H1 (cell line): ENCODE data around the gene ERMARD. TPM values are rescaled to one million over a fixed set of nuclear protein-coding genes. Genes with fewer than 3 reads are reported as not detected.

Source experiments
- CTCF ChIA-PET: fragments of 300-600 bp; sonication (Branson Sonifier 250); formaldehyde crosslinking; loops from one replicate; lab custom pipeline; 2021; ENCODE audit not compliant: partially characterized antibody; lab: Charles Lee
- POLR2A ChIA-PET: fragments of 300-600 bp; sonication (Branson Sonifier 250); formaldehyde crosslinking; loops from one replicate; lab custom pipeline; 2021; ENCODE audit warnings: inconsistent platforms; ENCODE audit not compliant: partially characterized antibody; lab: Charles Lee
- DNase-seq, 2 experiments: peaks; one replicate each; pipeline versions ENCODE4 v3.0.0 to v3.0.0-alpha.2; 2010 to 2022; ENCODE audit warnings: low spot score in 2 of 2, low read depth in 1 of 2, mixed read lengths in 1 of 2
- FAIRE-seq: peaks from 2 replicates; lab custom pipeline; 2011; peaks lifted over from hg19 to GRCh38; lab: Jason Lieb, UNC
- H2AFZ ChIP-seq: 2 replicates; pipeline ENCODE4 v1.8.1; 2012; ENCODE audit warnings: low read length, inconsistent platforms
- H2AK5ac ChIP-seq: 2 replicates; pipeline ENCODE4 v1.6.1; 2013; ENCODE audit warnings: low read depth, low read length
- H2BK120ac ChIP-seq: replicated peaks from 2 replicates; pipeline ENCODE3; 2013; ENCODE audit warnings: low read depth, low read length, inconsistent platforms
- H2BK12ac ChIP-seq: 2 replicates; pipeline ENCODE4 v1.6.1; 2013; ENCODE audit warnings: low read depth, low read length
- H2BK15ac ChIP-seq: 2 replicates; pipeline ENCODE4 v1.6.1; 2013; ENCODE audit warnings: low read length
- H2BK20ac ChIP-seq: 2 replicates; pipeline ENCODE4 v1.6.1; 2013; ENCODE audit warnings: low read length
- H2BK5ac ChIP-seq: 2 replicates; pipeline ENCODE4 v1.6.1; 2013; ENCODE audit warnings: low read depth, low read length
- H3K14ac ChIP-seq: 2 replicates; pipeline ENCODE4 v1.6.1; 2013; ENCODE audit warnings: inconsistent platforms; ENCODE audit not compliant: insufficient read length
- H3K18ac ChIP-seq: 2 replicates; pipeline ENCODE4 v1.6.1; 2013; ENCODE audit warnings: low read length; ENCODE audit errors: extremely low read depth
- H3K23ac ChIP-seq: 2 replicates; pipeline ENCODE4 v1.6.1; 2013; ENCODE audit warnings: inconsistent platforms; ENCODE audit not compliant: insufficient read length
- H3K23me2 ChIP-seq: 2 replicates; pipeline ENCODE4 v1.6.1; 2013; ENCODE audit warnings: low read depth, low read length
- H3K27ac ChIP-seq: 2 replicates; pipeline ENCODE4 v1.6.1; 2011; ENCODE audit warnings: low read depth, low read length, inconsistent platforms
- H3K27me3 ChIP-seq, 4 experiments: replicated peaks in 1 of 4; 1 replicate in 1 of 4; 2 replicates in 3 of 4; pipeline versions ENCODE4 v1.6.1 to v1.8.1; 2011 to 2013; ENCODE audit warnings: low read length in 3 of 4, mild to moderate bottlenecking in 3 of 4, inconsistent platforms in 2 of 4, mixed read lengths in 2 of 4, moderate library complexity in 1 of 4; ENCODE audit not compliant: control insufficient read depth in 3 of 4, insufficient read depth in 3 of 4; ENCODE audit errors: extremely low read depth in 1 of 4
- H3K36me3 ChIP-seq, 4 experiments: 2 replicates each; pipeline versions ENCODE4 v1.6.1 to v1.8.1; 2011 to 2013; ENCODE audit warnings: mild to moderate bottlenecking in 4 of 4, low read length in 3 of 4, moderate library complexity in 2 of 4, control low read depth in 1 of 4, inconsistent platforms in 1 of 4; ENCODE audit not compliant: insufficient read depth in 4 of 4, control insufficient read depth in 2 of 4
- H3K4ac ChIP-seq: replicated peaks from 2 replicates; pipeline ENCODE3; 2013; ENCODE audit warnings: low read length, low read depth, mixed read lengths, inconsistent platforms; ENCODE audit not compliant: insufficient read length
- H3K4me1 ChIP-seq, 4 experiments: replicated peaks in 1 of 4; 1 replicate in 1 of 4; 2 replicates in 3 of 4; pipeline versions ENCODE4 v1.6.1 to v1.8.1; 2011 to 2013; ENCODE audit warnings: low read length in 3 of 4, inconsistent platforms in 2 of 4, mixed read lengths in 1 of 4; ENCODE audit not compliant: insufficient read depth in 4 of 4, control insufficient read depth in 3 of 4
- H3K4me2 ChIP-seq, 2 experiments: 2 replicates each; pipeline versions ENCODE4 v1.6.1 to v1.8.1; 2011 to 2013; ENCODE audit warnings: low read depth in 2 of 2, low read length in 2 of 2, control low read depth in 1 of 2, inconsistent platforms in 1 of 2, mild to moderate bottlenecking in 1 of 2; ENCODE audit not compliant: insufficient read depth in 1 of 2
- H3K4me3 ChIP-seq, 4 experiments: fragments of 200-600, 300-600 bp in 1 of 4; sonication (generic), shearing (Covaris generic), sonication (Bioruptor Twin) in 1 of 4; 2 replicates each; pipeline versions ENCODE4 v1.5.1 to v1.8.1; 2011 to 2016; ENCODE audit warnings: low read length in 4 of 4, low read depth in 3 of 4, control low read depth in 2 of 4, inconsistent platforms in 2 of 4, mild to moderate bottlenecking in 2 of 4, mixed read lengths in 1 of 4, moderate library complexity in 1 of 4; ENCODE audit not compliant: insufficient read depth in 2 of 4; ENCODE audit errors: extremely low read depth in 1 of 4
- H3K56ac ChIP-seq: replicated peaks from 2 replicates; pipeline ENCODE3; 2013; ENCODE audit warnings: low read depth, mild to moderate bottlenecking, mixed read lengths, low read length, inconsistent platforms; ENCODE audit not compliant: insufficient read length
- H3K79me1 ChIP-seq: 2 replicates; pipeline ENCODE4 v1.6.1; 2013; ENCODE audit warnings: low read depth, low read length, control low read depth
- H3K79me2 ChIP-seq, 2 experiments: 2 replicates each; pipeline versions ENCODE4 v1.6.1 to v1.8.1; 2012 to 2013; ENCODE audit warnings: low read length in 2 of 2, mild to moderate bottlenecking in 2 of 2, inconsistent platforms in 1 of 2; ENCODE audit not compliant: insufficient read depth in 2 of 2, control insufficient read depth in 1 of 2
- H3K9ac ChIP-seq, 4 experiments: replicated peaks in 1 of 4; 1 replicate in 1 of 4; 2 replicates in 3 of 4; pipeline versions ENCODE4 v1.6.1 to v1.8.1; 2011 to 2013; ENCODE audit warnings: low read depth in 3 of 4, low read length in 3 of 4, control low read depth in 2 of 4, mild to moderate bottlenecking in 2 of 4, moderate library complexity in 2 of 4, inconsistent platforms in 1 of 4; ENCODE audit errors: extremely low read depth in 1 of 4
- H3K9me3 ChIP-seq, 2 experiments: 2 replicates each; pipeline versions ENCODE4 v1.6.1 to v1.8.1; 2012 to 2013; ENCODE audit warnings: mild to moderate bottlenecking in 2 of 2, moderate library complexity in 2 of 2, control low read depth in 1 of 2, inconsistent platforms in 1 of 2, low read depth in 1 of 2, low read length in 1 of 2, mixed read lengths in 1 of 2; ENCODE audit not compliant: insufficient read depth in 2 of 2
- H4K20me1 ChIP-seq, 2 experiments: replicated peaks in 1 of 2; 2 replicates each; pipeline versions ENCODE3 to v1.8.1; 2011 to 2013; ENCODE audit warnings: inconsistent platforms in 2 of 2, low read length in 2 of 2, mild to moderate bottlenecking in 1 of 2; ENCODE audit not compliant: insufficient read depth in 2 of 2, control insufficient read depth in 1 of 2
- H4K5ac ChIP-seq: 2 replicates; pipeline ENCODE4 v1.6.1; 2013; ENCODE audit warnings: low read length, low read depth, mixed read lengths, inconsistent platforms; ENCODE audit not compliant: insufficient read length
- H4K8ac ChIP-seq: 2 replicates; pipeline ENCODE4 v1.8.0; 2013; ENCODE audit warnings: mild to moderate bottlenecking, moderate library complexity, low read length, inconsistent platforms; ENCODE audit not compliant: insufficient read depth; ENCODE audit errors: extremely low read depth
- H4K91ac ChIP-seq: replicated peaks from 2 replicates; pipeline ENCODE3; 2013; ENCODE audit warnings: low read length, mixed read lengths, inconsistent platforms; ENCODE audit not compliant: insufficient read length
- CTBP2 ChIP-seq: IDR thresholded peaks from 2 replicates; pipeline ENCODE4 v1.7.0; 2011; ENCODE audit warnings: borderline replicate concordance, mild to moderate bottlenecking, moderate library complexity, mixed read lengths, low read length; ENCODE audit not compliant: insufficient read depth, insufficient read length
- EZH2 ChIP-seq: fragments of 200-600 bp; sonication (generic); IDR thresholded peaks from 2 replicates; pipeline ENCODE4 v1.7.1; 2012; ENCODE audit warnings: low read depth, mild to moderate bottlenecking, moderate library complexity, low read length, inconsistent platforms; ENCODE audit not compliant: severe bottlenecking
- FOSL1 ChIP-seq: IDR thresholded peaks from 2 replicates; pipeline ENCODE4 v1.6.1; 2011; ENCODE audit warnings: mild to moderate bottlenecking, low read depth, low read length, moderate library complexity; ENCODE audit not compliant: insufficient read depth
- PHF8 ChIP-seq: fragments of 200-600 bp; sonication (generic); conservative IDR thresholded peaks from 2 replicates; pipeline ENCODE4 v1.7.1; 2012; ENCODE audit warnings: low read depth, mild to moderate bottlenecking, inconsistent platforms, low read length, moderate library complexity
- POU5F1 ChIP-seq: IDR thresholded peaks from 2 replicates; pipeline ENCODE4 v1.6.1; 2011; ENCODE audit warnings: low read depth, mild to moderate bottlenecking, low read length, moderate library complexity
- RNF2 ChIP-seq: fragments of 200-900, 300-1000 bp; sonication (generic); IDR thresholded peaks from 2 replicates; pipeline ENCODE4 v1.7.1; 2016; ENCODE audit warnings: borderline replicate concordance, low read depth, mild to moderate bottlenecking, antibody characterized with exemption, low read length; ENCODE audit not compliant: poor library complexity, severe bottlenecking; ENCODE audit errors: missing control alignments
- SP1 ChIP-seq: IDR thresholded peaks from 2 replicates; pipeline ENCODE4 v1.6.1; 2011; ENCODE audit warnings: low read depth, low read length
- polyA plus RNA-seq, 7 experiments: library from polyadenylated mRNA; depleted of rRNA in 3 of 7; stranded (reverse) in 5 of 7; unstranded in 2 of 7; fragments of >200 nt in 5 of 7; fragments of 200-250 nt in 2 of 7; gene quantifications; 1 replicate in 5 of 7; 2 replicates in 1 of 7; 4 replicates in 1 of 7; pipeline versions ENCODE4 v1.2.1 to v1.2.3, GENCODE V29; 2011 to 2013; ENCODE audit warnings: missing spikeins in 2 of 7, mixed read lengths in 2 of 7
- total RNA-seq: library from RNA; stranded (reverse); fragmentation: NEBNext Ultra II Directional; extraction: Animal tissue kit (Norgen Biotek cat#: 25700); gene quantifications from 2 replicates; pipeline ENCODE4 v1.2.1, GENCODE V29; 2021

ERMARD gene
- total and polyA plus RNA-seq, 2 of the 8 experiments (the other 6 are each of a cell fraction or from before 2014, with no cell fraction given): 12.2 to 25.6 TPM

DNA sequence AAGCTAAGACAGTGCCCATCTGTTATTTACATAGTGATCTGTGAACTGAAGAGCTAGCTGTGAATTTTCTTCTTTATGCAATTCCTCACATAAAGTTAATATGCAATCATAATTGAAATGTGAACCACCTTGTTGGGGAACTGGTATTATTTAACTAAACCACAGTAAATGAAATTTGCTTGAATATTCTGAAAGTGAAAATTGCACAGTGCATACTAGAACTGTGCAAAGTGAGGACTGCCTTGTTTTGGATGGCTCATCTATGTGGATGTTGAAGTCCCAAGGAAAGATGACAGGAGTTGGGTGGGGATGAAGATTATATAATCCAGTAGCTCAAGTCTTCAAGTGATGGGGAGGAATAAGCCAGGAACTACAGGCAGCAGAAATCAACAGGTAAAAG, 21.5 kb upstream of the ERMARD start:
- no peak overlapping the region for H3K9ac ChIP-seq
- H3K27me3 ChIP-seq: no peaks in the 10 kb centered on the region
- no peak overlapping the region for H2BK5ac ChIP-seq
- H2BK120ac ChIP-seq: no peak overlapping the region
- H3K4me2 ChIP-seq: no peak overlapping the region
- no peak overlapping the region for H3K14ac ChIP-seq
- H3K56ac ChIP-seq: no peak overlapping the region
- ChIA-PET POLR2A (interaction anchor here (0.7 kb wide), 1 partner anchor 22 kb away, joined by 3 read pairs; the partner anchor contains the start of genes DYNLT2 and ERMARD), CTCF (interaction anchor here (1.0 kb wide), 1 partner anchor 17 kb away, joined by 3 read pairs; no protein-coding TSS in a partner anchor)
- no peak overlapping the region for H2AK5ac ChIP-seq
- H3K79me1 ChIP-seq: no peaks in the 10 kb centered on the region; the same call in 1 of the 2 replicates
- H3K27ac ChIP-seq: no peak overlapping the region
- H4K20me1 ChIP-seq: no peaks in the 10 kb centered on the region
- H3K79me2 ChIP-seq: no peaks in the 10 kb centered on the region
- H3K18ac ChIP-seq: no peak overlapping the region
- H4K91ac ChIP-seq: no peak overlapping the region
- no peak overlapping the region for H4K5ac ChIP-seq
- H2BK20ac ChIP-seq: no peak overlapping the region
- no peaks in the 10 kb centered on the region for H3K9me3 ChIP-seq
- peaks cover 0 to 6% (median 4%) of the 10 kb centered on the region in 4 experiments; a peak in 4 of 7 replicates for H3K4me1 ChIP-seq
- no peak overlapping the region for H3K23ac ChIP-seq
- FAIRE-seq: no peak
- H2AFZ ChIP-seq: no peak overlapping the region
- H3K4ac ChIP-seq: no peak overlapping the region
- no peak overlapping the region for H2BK15ac ChIP-seq
- H4K8ac ChIP-seq: no peak overlapping the region
- DNase-seq: no peak
- H3K36me3 ChIP-seq: no peaks in the 10 kb centered on the region
- peaks cover 4% of the 10 kb centered on the region; the same call in 1 of the 2 replicates for H3K23me2 ChIP-seq
- no peak overlapping the region for H3K4me3 ChIP-seq
- no peak overlapping the region for H2BK12ac ChIP-seq
- TF ChIP-seq POU5F1: no peak
- no peak for TF ChIP-seq PHF8
- no peak for TF ChIP-seq RNF2
- no peak for TF ChIP-seq CTBP2
- TF ChIP-seq SP1: no peak
- TF ChIP-seq FOSL1: no peak
- TF ChIP-seq EZH2: no peak
